Measurements from ENCODE around the gene PLD3.
"Not testable (repeated sequence)": the region's sequence is repeated elsewhere in the genome, so short reads cannot be mapped to it uniquely, and the experiment has no call there.

PLD3 gene

DNA sequence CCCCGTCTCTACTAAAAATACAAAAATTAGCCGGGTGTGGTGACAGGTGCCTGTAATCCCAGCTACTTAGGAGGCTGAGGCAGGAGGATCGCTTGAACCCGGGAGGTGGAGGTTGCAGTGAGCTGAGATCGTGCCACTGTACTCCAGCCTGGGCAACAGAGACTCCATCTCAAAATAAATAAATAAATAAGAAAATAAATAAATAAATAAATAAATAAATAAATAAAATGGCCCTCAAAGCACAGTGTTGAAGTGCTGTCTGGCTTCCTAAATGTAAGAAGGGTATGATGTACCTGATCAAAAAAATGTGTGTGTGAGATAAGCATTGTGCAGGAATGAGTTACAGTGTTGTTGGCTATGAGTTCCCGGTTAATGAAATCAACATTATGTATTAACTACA lies 15.4 kb upstream of the PLD3 start:
- not testable (repeated sequence) for DNase-seq

GRCh38 chr19:40335101-40335500 lies 13.4 kb upstream of the PLD3 start:
- DNase-seq = no peak

- no peak for DNase-seq
These were observed 12.5 kb upstream of the PLD3 start for GRCh38 chr19:40335855-40336600.

DNA sequence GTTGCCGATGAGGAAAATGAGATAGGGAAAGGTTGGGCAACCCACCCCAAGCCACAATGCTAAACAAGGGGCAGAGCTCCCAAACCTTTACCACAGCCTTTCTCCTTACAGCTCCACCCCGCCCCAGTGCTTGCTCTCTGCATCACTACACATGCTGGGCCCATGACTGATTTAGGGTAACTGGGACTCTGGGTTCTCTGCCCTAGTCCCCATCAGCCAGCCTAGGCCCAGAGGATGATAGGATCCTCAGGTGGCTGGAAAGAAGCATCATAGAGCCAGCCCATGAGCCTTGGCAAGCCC lies 11.9 kb upstream of the PLD3 start:
- DNase-seq = no peak

- DNase-seq = no peak
These were observed 11.4 kb upstream of the PLD3 start for GRCh38 chr19:40337107-40337506.

- DNase-seq = no peak
These were observed 10.9 kb upstream of the PLD3 start for GRCh38 chr19:40337594-40337993.

- DNase-seq = no peak
These were observed 9.3 kb upstream of the PLD3 start for GRCh38 chr19:40339018-40339728.

GRCh38 chr19:40341601-40342482 lies 6.7 kb upstream of the PLD3 start:
- DNase-seq = no peak

GRCh38 chr19:40342644-40343311 lies 5.7 kb upstream of the PLD3 start:
- DNase-seq = no peak

DNA sequence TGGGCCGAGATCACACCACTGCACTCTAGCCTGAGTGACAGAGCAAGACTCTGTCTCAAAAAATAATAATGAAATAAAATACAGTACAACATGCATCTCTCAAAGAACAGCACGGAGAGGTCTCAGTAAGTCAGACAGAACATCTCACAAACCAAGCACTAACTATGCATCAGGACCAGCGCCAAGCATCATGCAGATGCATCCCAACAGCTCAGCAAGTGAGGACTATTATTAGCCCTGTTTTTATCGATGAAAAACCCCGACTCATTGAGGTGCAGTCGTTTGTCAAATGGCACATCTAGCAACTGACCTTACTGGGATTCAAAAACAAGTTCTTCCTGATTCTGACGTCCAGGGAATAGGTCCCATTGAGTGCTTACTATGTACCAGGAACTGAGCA lies 4.1 kb upstream of the PLD3 start:
- DNase-seq = no peak

DNA sequence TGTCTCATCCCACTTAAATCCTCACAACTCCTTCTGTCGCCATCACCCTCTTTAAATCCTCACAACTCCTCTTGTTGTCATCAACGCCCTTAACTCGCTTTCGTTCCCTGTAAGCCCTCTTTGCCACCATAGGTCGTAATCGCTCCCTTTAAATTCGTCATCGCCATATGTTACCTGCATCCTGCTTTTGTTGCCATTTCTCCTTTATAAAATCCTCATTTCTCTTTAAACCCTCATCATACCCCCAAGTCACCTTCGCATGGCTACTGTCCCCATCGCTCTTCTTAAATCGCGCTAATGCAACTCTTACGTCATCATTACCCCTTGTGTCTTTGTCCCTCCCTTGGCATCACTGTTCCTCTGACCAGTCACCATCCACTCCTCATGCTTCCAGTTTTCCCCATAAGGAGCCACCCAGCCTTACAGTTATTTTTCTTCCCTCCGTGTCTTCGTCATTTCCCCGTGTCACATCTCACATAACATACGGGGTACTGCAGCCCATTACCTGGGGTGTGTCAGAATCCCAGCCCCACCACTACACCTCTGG lies 539 bp downstream of the PLD3 start:
- peak; percentile 41 to 56 for DNase-seq

GRCh38 chr19:40355975-40356680 lies 7.6 kb downstream of the PLD3 start:
- DNase-seq = no peak

GRCh38 chr19:40356681-40357595 lies 8.4 kb downstream of the PLD3 start:
- no peak for DNase-seq

DNA sequence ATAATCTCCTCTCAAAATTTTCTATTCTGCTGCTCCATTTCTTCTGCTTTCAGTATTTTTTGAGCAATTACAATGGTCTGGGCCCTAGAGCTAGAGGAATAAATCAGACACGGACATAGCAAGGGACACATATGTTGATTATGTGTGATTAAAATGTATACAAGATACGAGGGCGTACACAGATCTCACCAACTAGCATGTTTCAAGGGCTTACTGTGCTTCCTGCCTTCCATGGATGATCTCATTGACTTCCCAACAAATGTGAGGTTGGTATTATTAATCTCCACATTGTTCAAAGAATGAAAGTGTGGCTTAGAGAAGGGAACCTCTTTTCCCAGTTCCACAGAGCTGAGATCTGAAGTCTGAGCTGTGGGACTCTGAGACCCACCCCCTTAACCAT lies 9.1 kb downstream of the PLD3 start:
- DNase-seq = no peak

- no peak for DNase-seq
These were observed 10.3 kb downstream of the PLD3 start for GRCh38 chr19:40358773-40359172.

- DNase-seq = no peak
These were observed 11.7 kb downstream of the PLD3 start for GRCh38 chr19:40360020-40360707.

DNA sequence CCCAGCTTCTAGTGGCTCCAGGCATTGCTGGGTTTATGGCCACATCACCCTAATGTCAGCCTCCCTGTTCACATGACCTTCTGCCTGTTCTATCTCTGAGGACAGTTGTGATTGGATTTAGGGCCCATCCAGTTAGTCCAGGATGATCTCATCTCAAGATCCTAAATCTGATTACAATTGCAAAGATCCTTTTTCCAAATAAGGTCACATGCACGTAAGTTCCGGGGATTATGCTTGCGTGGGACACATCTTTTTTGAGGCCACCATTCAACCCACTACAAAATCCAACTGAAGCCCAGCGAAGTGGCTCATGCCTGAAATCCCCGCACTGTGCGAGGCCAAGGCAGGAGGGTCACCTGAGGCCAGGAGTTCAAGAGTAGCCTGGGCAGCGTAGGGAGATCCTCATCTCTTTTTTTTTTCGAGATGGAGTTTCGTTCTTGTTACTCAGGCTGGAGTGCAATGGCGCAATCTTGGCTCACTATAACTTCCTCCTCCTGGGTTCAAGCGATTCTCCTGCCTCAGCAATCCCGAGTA lies 12.3 kb downstream of the PLD3 start:
- DNase-seq = no peak

DNA sequence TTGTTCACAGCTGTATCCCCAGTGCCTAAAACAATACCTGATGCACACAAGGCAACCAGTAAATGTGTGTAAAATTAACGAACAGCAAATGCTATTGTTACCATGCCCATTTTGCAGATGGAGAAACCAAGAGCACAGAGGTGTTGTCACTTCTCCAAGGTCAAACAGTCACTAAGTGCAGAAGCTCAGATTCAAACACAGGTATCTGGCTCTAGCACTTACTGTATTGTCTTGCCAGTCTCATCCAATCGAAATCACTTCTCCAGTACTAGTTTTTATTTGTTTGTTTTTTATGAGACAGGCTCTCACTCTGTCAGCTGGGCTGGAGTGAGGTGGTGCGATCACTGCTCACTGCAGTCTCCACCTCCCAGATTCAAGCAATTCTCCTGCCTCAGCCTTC lies 13.7 kb downstream of the PLD3 start:
- no peak for DNase-seq

- DNase-seq = no peak
These were observed 14.6 kb downstream of the PLD3 start for GRCh38 chr19:40363069-40363468.

DNA sequence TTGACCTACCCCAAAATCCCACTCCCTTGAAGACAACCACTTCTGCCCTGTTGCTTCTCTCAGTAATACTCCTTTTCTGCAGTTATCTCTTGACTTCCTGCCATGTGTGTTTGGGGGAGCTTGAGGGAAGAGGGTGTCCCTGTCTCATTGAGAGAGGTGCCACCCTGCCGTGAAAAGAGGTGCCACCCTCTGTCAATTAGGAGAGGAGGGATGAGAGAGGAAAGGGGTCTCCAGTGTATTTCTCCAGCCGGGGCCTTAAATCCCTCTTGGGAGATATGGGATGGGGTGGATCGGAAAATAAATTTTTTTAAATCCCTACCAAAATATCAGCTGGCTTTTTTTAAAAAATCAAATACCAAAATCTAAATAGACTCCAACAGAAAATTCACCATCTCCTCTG lies 16.5 kb downstream of the PLD3 start:
- DNase-seq = no peak
